ENCODE data around the gene SLC10A7. TPM values are rescaled to one million over a fixed set of nuclear protein-coding genes. Genes with fewer than 3 reads are reported as not detected.

The SLC10A7 gene
- total and polyA plus RNA-seq, 9 of the 15 experiments (the other 6 are each of a cell fraction or from before 2014, with no cell fraction given) = 6.4 to 22.8 (median 16.1) TPM

GRCh38 chr4:146456681-146457080 lies 65.1 kb downstream of the SLC10A7 start:
- Histone ChIP-seq H3K27ac (ENCODE audit: extremely low read depth, low read depth, low read length) (no peak overlapping the region), H3K27me3 (ENCODE audit: control insufficient read depth in 2 of 2, insufficient read depth in 2 of 2, low read length in 2 of 2) (no peaks in the 10 kb centered on the region), H3K4me1 (replicated peaks in 1 of 2; ENCODE audit: control insufficient read depth in 2 of 2, insufficient read depth in 2 of 2, low read length in 2 of 2) (no peaks in the 10 kb centered on the region), H3K4me2 (ENCODE audit: insufficient read depth, low read length) (no peak overlapping the region), H4K20me1 (replicated peaks; ENCODE audit: control insufficient read depth, insufficient read depth, low read length) (no peaks in the 10 kb centered on the region), H3K36me3 (ENCODE audit: control insufficient read depth, insufficient read depth, low read length) (no peaks in the 10 kb centered on the region), H2AFZ (ENCODE audit: low read depth, low read length) (no peak overlapping the region), H3K79me2 (ENCODE audit: control insufficient read depth, insufficient read depth, low read length) (no peaks in the 10 kb centered on the region), H3K9me3 (replicated peaks; ENCODE audit: control insufficient read depth, insufficient read depth, low read depth, low read length) (no peaks in the 10 kb centered on the region), H3K9ac (ENCODE audit: insufficient read depth in 1 of 2, low read depth in 2 of 2, low read length in 2 of 2) (no peak overlapping the region), H3K4me3 (no peak overlapping the region), H3K9me1 (ENCODE audit: control insufficient read depth, insufficient read depth, low read length) (no peaks in the 10 kb centered on the region)
- 4% methylated on average over 2 of the region's 2 CpGs for WGBS (ENCODE audit: insufficient coverage, low coverage, missing lambda C conversion rate)
- FAIRE-seq (no peak), ATAC-seq (no peak), DNase-seq (ENCODE audit: extremely low read depth in 1 of 4, low spot score in 3 of 4) (no peak)
- no peak for TF ChIP-seq TEAD2 (tag; IDR thresholded peaks at IDR 0.05)
- TF ChIP-seq ZNF561 (CRISPR knock-in tag; conservative IDR thresholded peaks at IDR 0.05) = no peak
- TF ChIP-seq SREBF1 (IDR thresholded peaks at IDR 0.05; ENCODE audit: borderline replicate concordance, low read depth, low read length) = no peak
- no peak for TF ChIP-seq ZKSCAN8 (CRISPR knock-in tag; IDR thresholded peaks at IDR 0.05)
- TF ChIP-seq ZNF311 (CRISPR knock-in tag; IDR thresholded peaks at IDR 0.05) = no peak
- TF ChIP-seq NFE2L1 (tag; IDR thresholded peaks at IDR 0.05; ENCODE audit: borderline replicate concordance, low read depth) = no peak
- no peak for TF ChIP-seq PHTF2 (CRISPR knock-in tag; IDR thresholded peaks at IDR 0.05)
- TF ChIP-seq THAP7 (CRISPR knock-in tag; IDR thresholded peaks at IDR 0.05) = no peak
- TF ChIP-seq, protein P1, sequence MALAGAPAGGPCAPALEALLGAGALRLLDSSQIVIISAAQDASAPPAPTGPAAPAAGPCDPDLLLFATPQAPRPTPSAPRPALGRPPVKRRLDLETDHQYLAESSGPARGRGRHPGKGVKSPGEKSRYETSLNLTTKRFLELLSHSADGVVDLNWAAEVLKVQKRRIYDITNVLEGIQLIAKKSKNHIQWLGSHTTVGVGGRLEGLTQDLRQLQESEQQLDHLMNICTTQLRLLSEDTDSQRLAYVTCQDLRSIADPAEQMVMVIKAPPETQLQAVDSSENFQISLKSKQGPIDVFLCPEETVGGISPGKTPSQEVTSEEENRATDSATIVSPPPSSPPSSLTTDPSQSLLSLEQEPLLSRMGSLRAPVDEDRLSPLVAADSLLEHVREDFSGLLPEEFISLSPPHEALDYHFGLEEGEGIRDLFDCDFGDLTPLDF (CRISPR knock-in tag; IDR thresholded peaks at IDR 0.05) = no peak
- TF ChIP-seq, protein P2, sequence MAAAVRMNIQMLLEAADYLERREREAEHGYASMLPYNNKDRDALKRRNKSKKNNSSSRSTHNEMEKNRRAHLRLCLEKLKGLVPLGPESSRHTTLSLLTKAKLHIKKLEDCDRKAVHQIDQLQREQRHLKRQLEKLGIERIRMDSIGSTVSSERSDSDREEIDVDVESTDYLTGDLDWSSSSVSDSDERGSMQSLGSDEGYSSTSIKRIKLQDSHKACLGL (CRISPR knock-in tag; IDR thresholded peaks at IDR 0.05; ENCODE audit: borderline replicate concordance, poor library complexity, severe bottlenecking) = no peak
- no peak for TF ChIP-seq NFXL1 (CRISPR knock-in tag; IDR thresholded peaks at IDR 0.05)
- TF ChIP-seq ZNF347 (CRISPR knock-in tag; IDR thresholded peaks at IDR 0.05; ENCODE audit: low read depth) = no peak
- TF ChIP-seq ZNF830 (CRISPR knock-in tag; IDR thresholded peaks at IDR 0.05) = no peak
- in situ Hi-C loops (cut with MboI) (no loop called here), intact Hi-C loops (cut with micrococcal nuclease) (no loop called here)
- no TSS peak for BruUV-seq (replicated peaks)
- CTCF ChIA-PET (ENCODE audit: low intra/inter-chr PET ratio) = no interaction called here
- POLR2A ChIA-PET = no interaction called here

Data from K562 (cell line).